ACC112 (cell line): ENCODE measurements around the gene LLGL1.

Experiments
- H2AFZ ChIP-seq: fragments of 200-600 bp; sonication (generic); one replicate; pipeline ENCODE4 v1.6.0; 2017; ENCODE audit warnings: antibody characterized with exemption, low read length; ENCODE audit not compliant: unreplicated experiment
- H3K27ac ChIP-seq: fragments of 200-600 bp; sonication (generic); 2 replicates; pipeline ENCODE4 v1.5.1; 2014; ENCODE audit warnings: low read depth, mild to moderate bottlenecking, antibody characterized with exemption, low read length, moderate library complexity
- H3K27me3 ChIP-seq: fragments of 200-600 bp; sonication (generic); 2 replicates; pipeline ENCODE4 v1.6.1; 2014; ENCODE audit warnings: mild to moderate bottlenecking, antibody characterized with exemption, low read length, moderate library complexity, mixed read lengths; ENCODE audit not compliant: insufficient read depth
- H3K36me3 ChIP-seq: fragments of 200-600 bp; sonication (generic); 2 replicates; pipeline ENCODE4 v1.6.1; 2016; ENCODE audit warnings: mild to moderate bottlenecking, antibody characterized with exemption, low read length, moderate library complexity, mixed read lengths; ENCODE audit not compliant: insufficient read depth
- H3K4me1 ChIP-seq: fragments of 200-600 bp; sonication (generic); one replicate; pipeline ENCODE4 v1.6.1; 2016; ENCODE audit warnings: low read length, mixed read lengths; ENCODE audit not compliant: insufficient read depth, unreplicated experiment, control insufficient read depth
- H3K4me3 ChIP-seq: fragments of 200-600 bp; sonication (generic); 2 replicates; pipeline ENCODE4 v1.5.1; 2014; ENCODE audit warnings: mild to moderate bottlenecking, low read depth, low read length
- H3K79me2 ChIP-seq: fragments of 200-600 bp; sonication (generic); one replicate; pipeline ENCODE4 v1.6.0; 2016; ENCODE audit warnings: low read length; ENCODE audit not compliant: control insufficient read depth, unreplicated experiment, insufficient read depth

LLGL1 gene

GRCh38 chr17:18194394-18194793 lies 31.0 kb upstream of the LLGL1 start:
- Histone ChIP-seq H3K79me2 (peaks cover 94% of the 10 kb centered on the region), H3K27ac (no peak overlapping the region), H3K27me3 (no peaks in the 10 kb centered on the region), H3K4me1 (peaks cover 17% of the 10 kb centered on the region), H3K4me3 (no peak overlapping the region), H2AFZ (no peak overlapping the region), H3K36me3 (peaks cover 17% of the 10 kb centered on the region)

- Histone ChIP-seq H3K4me3 (no peak overlapping the region), H2AFZ (no peak overlapping the region), H3K27ac (no peak overlapping the region), H3K36me3 (peaks cover 16% of the 10 kb centered on the region), H3K27me3 (no peaks in the 10 kb centered on the region), H3K79me2 (peaks cover 94% of the 10 kb centered on the region), H3K4me1 (peaks cover 13% of the 10 kb centered on the region)
These were observed 30.6 kb upstream of the LLGL1 start for GRCh38 chr17:18194804-18195203.

GRCh38 chr17:18195246-18195645 lies 30.2 kb upstream of the LLGL1 start:
- peaks cover 93% of the 10 kb centered on the region for H3K79me2 ChIP-seq
- peaks cover 9% of the 10 kb centered on the region for H3K4me1 ChIP-seq
- no peak overlapping the region for H3K27ac ChIP-seq
- no peak overlapping the region for H3K4me3 ChIP-seq
- peaks cover 16% of the 10 kb centered on the region for H3K36me3 ChIP-seq
- no peaks in the 10 kb centered on the region for H3K27me3 ChIP-seq
- H2AFZ ChIP-seq, result no peak overlapping the region

GRCh38 chr17:18197535-18198194 lies 27.8 kb upstream of the LLGL1 start:
- H3K27me3 ChIP-seq, result no peaks in the 10 kb centered on the region
- H3K36me3 ChIP-seq, result peaks cover 16% of the 10 kb centered on the region
- H3K27ac ChIP-seq, result no peak overlapping the region
- H3K4me1 ChIP-seq, result no peaks in the 10 kb centered on the region
- no peak overlapping the region for H2AFZ ChIP-seq
- peaks cover 89% of the 10 kb centered on the region for H3K79me2 ChIP-seq
- no peak overlapping the region for H3K4me3 ChIP-seq

GRCh38 chr17:18198530-18198929 lies 26.9 kb upstream of the LLGL1 start:
- Histone ChIP-seq H3K27me3 (no peaks in the 10 kb centered on the region), H2AFZ (no peak overlapping the region), H3K4me3 (no peak overlapping the region), H3K27ac (no peak overlapping the region), H3K36me3 (peaks cover 16% of the 10 kb centered on the region), H3K79me2 (peaks cover 85% of the 10 kb centered on the region), H3K4me1 (no peaks in the 10 kb centered on the region)

GRCh38 chr17:18201108-18201507 lies 24.3 kb upstream of the LLGL1 start:
- Histone ChIP-seq H3K79me2 (peaks cover 72% of the 10 kb centered on the region), H3K27me3 (no peaks in the 10 kb centered on the region), H3K4me1 (no peaks in the 10 kb centered on the region), H2AFZ (no peak overlapping the region), H3K4me3 (no peak overlapping the region), H3K27ac (no peak overlapping the region), H3K36me3 (peaks cover 14% of the 10 kb centered on the region)

GRCh38 chr17:18203308-18203707 lies 22.1 kb upstream of the LLGL1 start:
- no peaks in the 10 kb centered on the region for H3K4me1 ChIP-seq
- H3K27ac ChIP-seq, result no peak overlapping the region
- H2AFZ ChIP-seq, result no peak overlapping the region
- H3K4me3 ChIP-seq, result no peak overlapping the region
- H3K36me3 ChIP-seq, result peaks cover 15% of the 10 kb centered on the region; the same call in 1 of the 2 replicates
- peaks cover 53% of the 10 kb centered on the region for H3K79me2 ChIP-seq
- no peaks in the 10 kb centered on the region for H3K27me3 ChIP-seq

- Histone ChIP-seq H3K27me3 (no peaks in the 10 kb centered on the region), H3K36me3 (peaks cover 22% of the 10 kb centered on the region)
These were observed 19.6 kb upstream of the LLGL1 start for GRCh38 chr17:18205861-18206260.

GRCh38 chr17:18206962-18207361 lies 18.5 kb upstream of the LLGL1 start:
- Histone ChIP-seq H3K4me1 (no peaks in the 10 kb centered on the region), H3K27me3 (no peaks in the 10 kb centered on the region), H3K36me3 (peaks cover 22% of the 10 kb centered on the region), H3K4me3 (no peak overlapping the region), H3K79me2 (peaks cover 21% of the 10 kb centered on the region), H2AFZ (no peak overlapping the region), H3K27ac (no peak overlapping the region)

More at GRCh38 chr17:18205861-18206260, 19.6 kb upstream of the LLGL1 start:
- Histone ChIP-seq H2AFZ (no peak overlapping the region), H3K79me2 (peaks cover 29% of the 10 kb centered on the region), H3K4me3 (no peak overlapping the region), H3K27ac (no peak overlapping the region), H3K4me1 (no peaks in the 10 kb centered on the region)

GRCh38 chr17:18208092-18208491 lies 17.3 kb upstream of the LLGL1 start:
- H2AFZ ChIP-seq, result no peak overlapping the region
- no peak overlapping the region for H3K27ac ChIP-seq
- no peaks in the 10 kb centered on the region for H3K4me1 ChIP-seq
- peaks cover 22% of the 10 kb centered on the region for H3K36me3 ChIP-seq
- no peak overlapping the region for H3K4me3 ChIP-seq
- H3K79me2 ChIP-seq, result peaks cover 15% of the 10 kb centered on the region
- H3K27me3 ChIP-seq, result no peaks in the 10 kb centered on the region

GRCh38 chr17:18213666-18214270 lies 11.7 kb upstream of the LLGL1 start:
- no peaks in the 10 kb centered on the region for H3K79me2 ChIP-seq
- no peak overlapping the region for H3K27ac ChIP-seq
- no peak overlapping the region for H2AFZ ChIP-seq
- peaks cover 10% of the 10 kb centered on the region for H3K36me3 ChIP-seq
- peaks cover 5% of the 10 kb centered on the region for H3K4me1 ChIP-seq
- no peak overlapping the region for H3K4me3 ChIP-seq
- no peaks in the 10 kb centered on the region for H3K27me3 ChIP-seq
